Occipital lobe (tissue), 2 donors: Measurements from ENCODE around the gene TRIM46. TPM values are rescaled to one million over a fixed set of nuclear protein-coding genes. Genes with fewer than 3 reads are reported as not detected.
"Not testable (repeated sequence)": the region's sequence is repeated elsewhere in the genome, so short reads cannot be mapped to it uniquely, and the experiment has no call there.

Experiments
- DNase-seq: peaks from one replicate; lab custom pipeline; 2025; lab: John Stamatoyannopoulos, UW
- total RNA-seq: library from RNA; depleted of rRNA; stranded (reverse); fragments of >200 nt; gene quantifications from one replicate; pipeline ENCODE4 v1.2.3, GENCODE V29; 2014

TRIM46 gene
- total RNA-seq, 1 donor from 2014 or later: 21.1 TPM

DNA sequence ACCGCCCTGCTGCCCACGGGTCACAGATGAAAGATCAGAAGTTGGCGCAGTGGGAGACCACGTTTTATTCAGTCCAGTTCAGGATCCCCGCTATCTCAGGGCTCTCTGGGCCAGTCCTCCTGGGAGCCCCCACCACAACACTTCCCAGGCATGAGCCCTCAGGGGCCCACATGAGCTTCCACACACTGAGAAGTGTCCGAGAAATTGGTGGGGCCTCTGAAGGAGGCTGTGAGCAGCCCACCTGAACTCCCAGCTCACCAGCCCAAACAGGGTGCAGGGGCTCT is 12.1 kb downstream of the TRIM46 start:
- no peak for DNase-seq

DNA sequence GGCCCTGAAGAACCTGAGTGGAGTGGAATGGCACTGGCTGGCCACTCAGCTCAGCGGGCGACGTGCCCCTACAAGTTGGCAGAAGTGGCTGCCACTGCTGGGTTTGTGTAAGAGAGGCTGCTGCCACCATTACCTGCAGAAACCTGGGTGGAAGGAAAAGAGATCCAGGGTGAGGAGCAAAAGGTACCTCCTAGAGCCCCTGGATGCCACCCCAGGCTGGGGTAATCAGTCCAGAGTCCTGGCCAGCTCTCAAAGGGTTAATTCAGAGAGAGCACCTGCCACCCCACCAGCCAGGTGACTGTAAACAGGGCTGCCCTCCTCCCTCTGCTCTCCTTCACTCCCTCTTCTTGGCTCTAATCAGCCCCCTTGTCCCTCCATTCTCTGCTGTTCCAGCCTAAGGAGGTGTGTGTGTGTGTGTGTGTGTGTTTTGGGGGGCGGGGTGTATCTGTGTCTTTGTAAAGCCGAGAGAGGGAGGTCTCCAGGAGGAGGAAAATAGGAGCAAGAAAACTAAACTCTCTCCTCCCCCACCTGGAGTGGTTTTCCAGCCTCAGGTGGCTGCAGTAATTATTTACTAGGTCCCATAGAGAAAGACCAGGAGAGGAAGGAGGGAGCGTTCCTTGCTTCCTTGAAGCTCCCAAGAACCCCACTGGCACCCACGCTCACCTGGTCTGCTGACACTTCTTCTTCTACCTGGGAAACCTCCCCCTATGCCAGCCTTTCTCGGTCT is 12.6 kb downstream of the TRIM46 start:
- DNase-seq: no peak

DNA sequence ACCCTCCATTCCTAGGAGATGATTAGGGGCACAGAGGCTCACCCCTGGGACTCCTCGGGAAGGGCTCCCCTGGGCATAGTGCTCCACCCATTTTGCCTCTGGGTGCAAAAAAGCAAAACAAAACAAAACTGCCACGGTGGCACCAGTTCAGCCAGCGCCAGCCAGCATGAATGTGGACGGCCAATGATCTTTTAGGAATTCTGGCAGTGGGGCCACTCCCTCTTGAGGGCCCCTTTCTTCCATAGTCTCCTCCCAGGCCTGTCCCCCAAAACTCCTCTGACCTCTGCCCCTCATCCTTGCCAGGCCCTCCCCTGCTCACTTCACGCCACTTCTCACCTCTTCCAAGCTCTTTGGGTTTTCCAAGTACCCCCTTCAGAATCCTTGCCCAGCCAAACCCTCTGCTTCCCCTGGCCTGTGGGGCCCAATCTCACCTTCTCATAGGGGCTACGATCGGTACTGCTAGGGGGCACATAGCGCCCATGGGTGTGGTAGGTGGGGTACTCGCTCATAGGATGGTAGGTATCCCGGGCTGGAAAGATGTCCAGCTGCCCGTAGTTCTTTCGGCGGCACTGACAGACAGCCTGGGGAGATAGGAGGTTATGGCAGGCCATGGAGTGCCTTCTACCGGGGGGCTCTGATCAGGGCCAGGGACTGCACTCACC is 13.3 kb downstream of the TRIM46 start:
- no peak for DNase-seq

DNA sequence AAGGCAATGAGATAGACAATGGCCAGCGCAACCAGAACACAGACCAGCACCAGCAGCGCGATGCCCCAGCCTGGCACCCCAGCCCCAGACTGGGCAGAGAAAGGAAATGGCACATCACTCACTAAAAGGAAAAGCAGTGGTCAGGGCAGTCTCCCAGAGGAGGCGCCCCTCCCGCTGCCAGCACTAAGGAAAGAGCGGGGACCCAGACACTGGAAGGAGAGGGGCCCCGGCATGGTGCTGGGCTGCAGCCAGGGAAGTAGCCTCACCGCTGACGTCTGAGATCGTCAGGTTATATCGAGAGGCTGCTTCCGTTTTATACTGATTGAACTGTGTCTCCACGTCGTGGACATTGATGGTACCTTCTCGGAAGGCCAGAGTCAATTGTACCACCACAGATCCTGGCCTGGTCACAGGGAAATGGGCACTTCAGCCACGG is 13.8 kb downstream of the TRIM46 start:
- DNase-seq: no peak

DNA sequence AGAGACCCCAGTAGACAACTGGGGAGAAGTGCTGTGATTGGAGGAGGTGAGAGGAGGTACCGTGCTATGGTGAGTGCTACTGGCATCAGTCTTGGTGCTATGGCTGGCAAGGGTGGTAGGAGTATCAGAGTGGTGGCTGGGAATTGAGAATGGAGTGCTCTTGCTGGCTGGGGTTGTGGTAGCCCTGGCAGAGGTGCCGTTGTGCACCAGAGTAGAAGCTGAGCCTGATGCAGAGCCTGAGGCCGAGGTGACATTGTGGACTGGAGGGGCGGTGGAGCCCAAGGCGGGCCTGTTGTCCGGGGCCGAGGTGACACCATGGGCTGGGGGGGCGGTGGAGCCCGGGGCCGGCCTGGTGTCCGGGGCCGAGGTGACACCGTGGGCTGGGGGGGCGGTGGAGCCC is 14.6 kb downstream of the TRIM46 start:
- no peak for DNase-seq

DNA sequence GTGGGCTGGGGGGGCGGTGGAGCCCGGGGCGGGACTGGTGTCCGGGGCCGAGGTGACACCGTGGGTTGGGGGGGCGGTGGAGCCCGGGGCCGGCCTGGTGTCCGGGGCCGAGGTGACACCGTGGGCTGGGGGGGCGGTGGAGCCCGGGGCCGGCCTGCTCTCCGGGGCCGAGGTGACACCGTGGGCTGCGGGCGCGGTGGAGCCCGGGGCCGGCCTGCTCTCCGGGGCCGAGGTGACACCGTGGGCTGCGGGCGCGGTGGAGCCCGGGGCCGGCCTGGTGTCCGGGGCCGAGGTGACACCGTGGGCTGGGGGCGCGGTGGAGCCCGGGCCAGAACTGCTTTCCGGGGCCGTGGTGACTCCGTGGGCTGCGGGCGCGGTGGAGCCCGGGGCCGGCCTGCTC is 16.3 kb downstream of the TRIM46 start:
- not testable (repeated sequence) for DNase-seq

DNA sequence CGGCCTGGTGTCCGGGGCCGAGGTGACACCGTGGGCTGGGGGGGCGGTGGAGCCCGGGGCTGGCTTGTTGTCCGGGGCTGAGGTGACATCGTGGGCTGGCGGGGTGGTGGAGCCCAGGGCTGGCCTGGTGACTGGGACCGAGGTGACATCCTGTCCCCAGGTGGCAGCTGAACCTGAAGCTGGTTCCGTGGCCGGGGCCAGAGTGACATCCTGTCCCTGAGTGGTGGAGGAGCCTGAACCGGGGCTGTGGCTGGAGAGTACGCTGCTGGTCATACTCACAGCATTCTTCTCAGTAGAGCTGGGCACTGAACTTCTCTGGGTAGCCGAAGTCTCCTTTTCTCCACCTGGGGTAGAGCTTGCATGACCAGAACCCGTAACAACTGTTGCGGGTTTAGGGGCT is 18.3 kb downstream of the TRIM46 start:
- DNase-seq: no peak

DNA sequence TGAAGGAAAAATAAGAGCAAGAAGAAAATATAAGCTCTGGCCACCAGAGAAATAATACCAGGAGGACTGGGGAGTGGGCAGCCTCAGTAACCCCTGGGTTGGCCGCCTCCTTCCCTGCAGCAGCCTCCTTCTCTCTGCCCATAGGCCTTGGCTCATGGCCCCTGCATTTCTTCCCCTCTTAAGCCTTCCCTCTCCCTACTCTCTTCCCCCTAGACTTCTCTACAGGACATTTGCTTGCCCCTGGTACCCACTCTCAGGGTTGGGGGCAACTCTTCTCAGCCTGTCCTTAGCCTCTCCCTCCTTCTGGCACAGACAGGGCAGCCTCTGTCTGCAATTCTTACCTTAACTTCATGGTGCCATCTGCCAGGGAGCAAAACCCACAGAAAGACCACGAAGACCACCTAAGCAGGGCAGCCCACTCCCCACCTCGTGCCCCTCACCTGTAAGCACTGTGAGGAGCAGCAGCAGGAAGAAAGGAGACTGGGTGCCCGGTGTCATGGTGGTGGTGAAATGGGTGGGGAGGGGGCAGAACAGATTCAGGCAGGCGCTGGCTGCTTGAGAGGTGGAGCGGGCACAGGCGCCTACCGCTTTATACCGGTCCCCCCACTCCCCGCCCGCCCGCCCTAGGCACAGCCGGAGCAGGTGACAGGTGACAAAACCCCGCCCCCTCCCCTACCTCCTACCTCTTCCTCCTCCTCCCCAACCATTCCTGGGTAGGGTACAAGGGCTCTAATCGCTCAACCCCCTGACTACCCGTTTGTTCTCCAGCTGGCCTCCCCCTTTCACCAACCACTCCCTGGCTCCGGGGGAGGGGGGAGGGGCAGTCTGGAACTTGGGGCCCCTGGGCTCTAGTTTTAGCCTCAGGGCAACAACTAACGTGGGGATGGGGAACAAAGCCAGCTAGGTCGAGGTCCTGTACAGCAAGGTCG is 19.0 kb downstream of the TRIM46 start:
- DNase-seq: no peak

DNA sequence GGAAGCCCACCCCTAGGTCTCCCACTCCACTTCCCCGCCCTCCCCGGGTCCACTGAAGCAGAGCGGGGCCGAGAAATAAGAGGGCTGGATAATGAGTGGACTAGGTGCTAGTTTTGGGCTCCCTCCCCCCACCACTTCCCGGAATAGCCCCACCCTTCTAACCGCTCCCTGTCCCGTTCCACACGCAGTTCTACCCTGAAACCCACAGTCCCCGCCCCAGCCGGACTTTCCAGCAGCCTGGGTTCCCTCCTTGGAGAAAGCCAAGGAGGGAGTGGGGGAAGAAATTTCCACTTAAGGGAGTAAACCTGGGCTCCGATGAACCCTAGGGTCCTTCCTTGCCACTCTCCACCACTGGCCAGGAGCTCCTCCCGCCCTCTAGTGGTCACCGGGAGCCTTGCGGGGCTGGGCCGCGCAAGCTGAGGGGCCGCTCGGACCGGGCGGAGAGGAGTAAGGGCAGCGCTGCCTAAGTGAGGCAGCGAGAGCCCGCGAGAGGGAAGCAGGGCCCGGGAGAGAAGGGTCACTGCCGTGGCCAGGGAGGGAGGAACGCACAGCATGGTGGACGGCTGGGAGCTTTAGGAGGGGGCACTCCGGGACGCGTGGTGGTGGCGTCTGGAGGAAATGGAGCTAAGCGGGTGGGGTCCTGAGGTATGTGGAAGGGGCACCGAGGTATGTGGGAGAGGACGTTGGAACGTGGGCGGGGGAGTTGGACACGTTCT is 19.8 kb downstream of the TRIM46 start:
- peak; percentile 43 for DNase-seq

DNA sequence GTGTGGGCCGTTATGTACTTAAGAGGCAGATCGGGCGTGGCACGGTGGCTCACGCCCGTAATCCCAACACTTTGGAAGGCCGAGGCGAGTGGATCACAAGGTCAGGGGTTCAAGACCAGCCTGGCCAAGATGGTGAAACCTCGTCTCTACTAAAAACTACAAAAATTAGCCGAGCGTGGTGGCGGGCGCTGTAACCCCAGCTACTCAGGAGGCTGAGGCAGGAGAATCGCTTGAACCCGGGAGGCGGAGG is 20.3 kb downstream of the TRIM46 start:
- not testable (repeated sequence) for DNase-seq

DNA sequence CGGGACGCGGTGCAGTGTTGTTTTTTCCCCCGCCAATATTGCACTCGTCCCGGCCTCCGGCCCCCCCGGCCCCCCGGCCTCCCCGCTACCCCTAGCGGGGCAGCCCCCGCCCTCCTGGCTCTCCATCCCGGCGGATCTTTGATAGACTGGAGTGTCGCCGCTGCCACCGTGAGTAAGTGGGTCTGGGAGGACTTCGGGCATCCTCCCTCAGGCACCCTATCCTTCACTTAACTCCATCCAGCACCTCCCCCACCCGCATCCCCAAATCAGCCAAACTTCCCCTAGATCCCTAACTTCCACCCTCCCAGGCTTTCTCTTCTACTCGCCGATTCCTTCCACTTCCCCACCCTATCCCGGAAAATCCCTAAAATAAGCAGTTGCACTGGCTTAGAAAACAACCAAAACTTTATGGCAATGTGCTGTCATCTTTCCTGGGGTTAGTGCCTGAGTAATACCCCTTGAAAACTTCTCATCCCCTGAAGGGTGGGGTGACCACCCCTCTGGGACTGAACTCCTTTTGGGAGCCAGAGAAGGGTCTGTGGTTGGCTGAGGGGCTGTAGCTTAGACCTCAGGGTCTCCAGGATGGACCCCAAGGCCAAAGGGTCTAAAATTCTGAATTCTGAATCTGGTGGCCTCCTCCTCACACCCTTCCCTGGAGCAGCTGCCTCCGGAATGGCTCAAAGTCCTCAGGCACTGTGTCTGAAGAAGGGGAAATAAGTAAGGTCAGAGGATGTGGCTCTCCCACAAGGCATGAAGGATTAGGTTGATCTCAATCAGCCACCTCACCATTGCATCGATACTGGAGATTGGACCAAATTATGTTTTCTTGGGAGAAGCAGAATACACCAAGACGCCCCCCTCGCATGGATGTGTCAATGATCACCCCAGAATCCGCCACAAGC is 21.8 kb downstream of the TRIM46 start:
- DNase-seq: no peak

DNA sequence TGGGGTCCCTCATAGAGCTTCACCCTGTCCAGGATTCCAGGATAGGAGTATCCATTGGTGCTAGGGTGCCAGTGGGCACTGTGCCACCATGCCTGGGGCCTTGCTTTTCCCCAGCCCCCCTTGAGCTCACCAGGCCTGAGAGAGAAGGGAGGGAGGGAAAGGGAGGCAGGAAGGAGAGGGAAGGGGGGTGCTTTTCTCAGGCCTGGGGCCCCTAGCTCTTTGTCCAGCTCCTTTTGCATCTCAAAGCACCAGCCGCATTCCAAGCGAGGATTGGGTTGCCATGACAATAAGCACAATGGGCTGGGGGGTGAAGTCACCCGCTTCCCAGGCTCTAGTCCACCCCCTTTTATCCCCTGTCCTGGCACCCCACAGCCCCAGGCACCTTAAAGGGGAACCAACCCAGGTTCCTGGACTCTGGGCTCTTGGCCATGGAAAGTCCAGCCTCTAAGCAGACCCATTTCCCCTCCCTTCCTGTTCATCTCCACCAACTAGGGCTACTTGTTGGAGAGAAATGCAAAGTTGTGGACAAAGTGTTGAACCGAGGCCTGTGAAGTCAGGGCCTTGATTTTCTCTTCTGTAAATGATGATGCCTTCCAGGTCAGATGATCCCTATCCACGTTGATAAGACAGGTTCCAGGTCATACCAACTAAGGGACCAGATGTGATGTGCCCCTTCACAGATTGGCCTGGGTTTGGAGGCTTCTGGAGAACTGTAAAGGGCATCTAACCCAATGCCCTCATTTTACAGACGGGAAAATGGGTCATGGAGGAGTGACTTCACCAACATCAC is 22.6 kb downstream of the TRIM46 start:
- DNase-seq: peak; percentile 34

DNA sequence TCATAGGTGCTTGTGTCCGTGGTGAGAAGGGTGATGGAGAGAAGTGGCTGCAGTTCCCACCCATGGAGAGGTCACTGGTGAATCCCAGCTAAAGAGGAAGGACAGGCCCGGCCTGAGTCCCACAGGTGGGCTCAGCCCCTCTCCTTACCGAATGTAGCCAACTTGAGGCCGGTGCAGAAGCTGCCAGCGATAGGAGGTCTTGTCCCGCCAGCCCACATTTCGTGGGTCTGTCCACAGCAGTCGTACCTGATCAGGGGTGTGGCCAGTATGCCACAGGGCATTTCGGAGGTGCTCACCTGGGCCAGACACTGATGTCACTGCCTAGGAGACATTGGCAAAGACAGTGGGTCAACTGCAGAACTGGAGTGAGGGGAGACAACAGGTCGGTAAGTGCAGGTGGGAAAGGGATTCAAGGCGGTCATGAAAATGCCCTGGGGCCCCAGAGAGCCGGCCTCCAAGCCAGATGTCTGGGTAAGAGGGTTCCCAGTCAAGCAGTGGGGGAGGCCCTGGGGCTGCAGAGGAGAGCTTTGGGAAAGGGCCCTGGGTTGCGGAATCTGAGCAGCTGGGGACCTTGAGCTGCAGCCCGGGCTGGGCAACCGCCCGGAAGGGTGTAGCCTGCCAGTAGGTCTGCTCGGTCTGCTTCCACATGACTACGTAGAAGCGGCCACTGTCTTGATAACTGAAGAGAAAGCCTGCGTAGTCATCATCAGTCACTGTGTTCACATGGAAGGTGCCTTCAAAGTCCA is 23.4 kb downstream of the TRIM46 start:
- DNase-seq: no peak

DNA sequence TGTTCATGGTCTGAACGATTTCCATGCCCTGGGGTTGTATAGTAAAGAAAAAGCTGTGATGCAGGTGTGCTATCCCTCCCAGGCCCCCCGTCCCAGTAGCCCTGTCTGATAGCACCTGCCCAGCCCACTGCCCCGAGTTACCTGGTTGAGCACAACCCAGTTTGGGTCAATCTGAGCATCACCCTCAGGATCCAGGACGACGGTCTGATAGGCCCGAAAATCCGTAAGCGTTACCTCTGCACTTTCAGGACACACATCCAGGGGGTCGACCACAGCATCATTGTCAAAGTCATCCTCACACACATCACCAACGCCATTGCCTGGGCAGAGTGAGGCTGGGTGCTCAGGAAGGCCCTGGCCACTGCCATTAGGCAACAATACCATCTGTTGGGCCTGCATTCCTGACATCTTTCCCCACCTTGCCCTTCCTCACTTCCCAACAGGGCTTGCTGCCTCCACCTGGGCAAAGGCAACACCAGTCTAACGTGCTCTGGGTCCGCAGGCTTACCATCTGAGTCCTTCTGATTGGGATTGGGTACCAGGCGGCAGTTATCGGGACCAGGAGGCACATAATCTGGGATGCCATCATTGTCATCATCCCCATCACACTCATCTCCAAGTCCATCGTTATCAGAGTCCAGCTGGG is 24.4 kb downstream of the TRIM46 start:
- no peak for DNase-seq

DNA sequence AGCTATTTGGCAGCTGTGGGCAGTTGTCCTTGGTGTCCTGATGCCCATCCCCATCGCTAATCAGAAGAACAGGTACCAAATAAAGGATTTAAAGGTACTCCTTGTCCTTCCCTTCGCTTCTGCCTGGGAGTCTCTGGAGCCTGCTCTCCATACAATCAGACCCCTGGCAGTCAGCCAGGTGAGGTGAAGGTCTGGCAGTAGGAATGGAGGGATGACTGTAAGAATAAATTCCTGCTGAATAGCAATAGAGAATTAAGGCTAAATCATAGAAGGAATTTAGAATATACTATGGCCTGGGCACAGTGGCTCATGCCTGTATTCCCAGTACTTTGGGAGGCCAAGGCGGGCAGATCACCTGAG is 24.9 kb downstream of the TRIM46 start:
- no peak for DNase-seq

DNA sequence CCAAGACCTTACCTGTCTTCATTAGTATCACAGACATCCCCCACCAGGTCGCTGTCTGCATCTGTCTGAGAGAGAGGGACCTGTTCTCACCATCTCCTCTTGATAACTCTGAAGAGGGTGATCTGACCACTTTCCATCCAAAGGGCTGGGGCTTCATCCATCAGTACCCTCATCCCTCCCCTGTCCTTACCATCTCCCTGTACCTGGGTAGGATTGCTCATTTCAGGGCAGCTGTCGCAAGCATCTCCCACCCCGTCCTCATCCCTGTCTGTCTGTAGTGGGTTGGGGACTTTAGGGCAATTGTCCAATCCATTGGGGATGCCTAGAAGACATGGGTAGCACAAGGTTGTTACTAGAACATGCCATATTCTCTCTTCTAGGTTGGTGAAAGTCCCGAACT is 26.1 kb downstream of the TRIM46 start:
- no peak for DNase-seq

DNA sequence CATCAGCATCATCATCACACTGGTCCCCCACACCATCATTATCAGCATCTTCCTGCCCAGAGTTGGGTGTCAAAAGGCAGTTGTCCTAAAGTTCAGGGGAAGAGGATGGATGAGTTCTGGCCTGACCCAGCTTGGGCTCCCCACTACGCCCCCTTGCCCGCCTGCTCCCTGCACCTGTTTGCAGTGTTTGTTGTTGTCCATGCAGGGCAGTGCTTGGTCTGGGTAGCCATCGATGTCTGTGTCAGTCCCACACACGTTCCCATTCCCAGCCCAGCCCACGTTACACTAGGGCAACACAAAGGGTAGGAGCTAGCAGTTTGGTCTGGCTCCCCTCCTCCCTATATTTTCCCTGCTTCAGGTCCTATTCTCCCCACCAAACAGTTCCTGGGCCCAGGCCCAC is 27.3 kb downstream of the TRIM46 start:
- no peak for DNase-seq

DNA sequence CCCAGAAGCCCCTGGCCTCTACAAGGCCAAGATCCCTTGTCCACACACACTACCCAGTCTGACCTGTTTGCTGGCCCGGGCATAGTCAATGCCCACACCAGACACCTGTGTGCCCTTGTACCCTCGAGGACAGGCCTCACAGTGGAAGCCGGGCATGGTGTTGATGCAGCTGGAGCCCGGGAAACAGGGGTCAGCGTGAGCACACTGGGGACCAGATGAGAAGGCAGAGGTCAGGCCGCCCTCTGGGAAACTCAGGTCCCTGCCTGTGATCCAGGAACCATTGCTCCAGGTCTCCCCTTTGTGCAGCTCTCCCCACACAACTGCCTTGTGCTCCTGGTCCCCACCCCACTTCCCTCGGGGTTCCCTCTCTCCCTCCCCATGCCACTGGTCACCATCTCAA is 28.5 kb downstream of the TRIM46 start:
- DNase-seq: no peak
